ENCODE measurements around the gene TUBD1. TPM values are rescaled to one million over a fixed set of nuclear protein-coding genes. Genes with fewer than 3 reads are reported as not detected.
"Not testable (repeated sequence)": the region's sequence is repeated elsewhere in the genome, so short reads cannot be mapped to it uniquely, and the experiment has no call there.

TUBD1 gene
- total RNA-seq, 4 donors from 2014 or later, result 4.2 to 18.9 (median 9.1) TPM

DNA sequence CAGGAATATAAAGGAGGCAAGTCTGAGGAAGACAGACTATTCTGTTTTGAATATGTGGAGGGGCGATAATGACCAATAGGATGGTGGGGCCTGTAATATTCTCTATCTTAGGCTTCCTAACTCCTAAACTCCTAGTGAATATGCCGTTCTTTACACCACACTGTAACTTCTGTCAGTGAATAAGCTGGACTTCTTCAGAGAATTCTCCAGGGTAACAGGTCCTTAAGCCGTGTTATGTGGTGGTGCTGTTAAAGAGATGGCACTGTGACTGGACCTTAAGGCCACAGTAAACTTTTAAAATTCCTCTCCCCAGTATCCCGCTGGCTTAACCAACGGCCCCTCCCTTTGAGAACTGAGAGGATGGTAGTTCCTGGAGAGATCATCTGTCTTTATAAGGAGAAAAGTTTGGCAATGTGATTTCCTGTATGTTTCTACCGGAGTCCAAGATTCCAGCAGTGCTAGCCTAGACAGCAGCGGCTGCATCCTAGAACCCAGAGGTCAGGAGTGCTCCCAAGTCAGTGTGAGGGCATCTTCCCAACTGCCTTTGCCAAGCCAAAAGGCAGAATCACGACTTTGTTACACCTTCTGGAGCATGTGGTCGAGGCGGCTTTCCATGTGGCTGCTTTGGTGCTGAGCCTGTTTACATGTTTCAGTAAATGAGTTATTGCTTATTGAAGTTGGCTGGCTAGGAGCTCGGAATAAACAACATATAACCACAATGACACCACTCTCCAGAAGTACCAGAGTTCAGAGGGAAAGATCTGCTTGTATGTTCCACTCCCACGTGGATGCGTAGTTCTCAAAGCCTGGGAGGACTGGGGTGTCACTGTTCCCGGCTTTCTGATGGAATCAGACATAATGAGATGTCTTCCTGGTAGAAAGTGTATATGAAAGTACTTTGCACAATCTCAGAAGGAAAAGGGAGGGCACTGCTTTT, 41.0 kb downstream of the TUBD1 start:
- Histone ChIP-seq H3K9me3 (no peaks in the 10 kb centered on the region), H3K4me3 (no peak overlapping the region), H3K27ac (peak overlapping the region; percentile 80), H3K36me3 (no peaks in the 10 kb centered on the region), H3K4me1 (peaks cover 61% of the 10 kb centered on the region), H3K27me3 (no peaks in the 10 kb centered on the region)
- 49% methylated on average over 13 of the region's 14 CpGs for WGBS
- peak; percentile 82 to 90 for DNase-seq (ENCODE audit: low spot score in 2 of 2)
- no peak for TF ChIP-seq EP300 (IDR thresholded peaks at IDR 0.05)
- TF ChIP-seq POLR2AphosphoS5 (IDR thresholded peaks at IDR 0.05), result peak in 2 of 3 donors; percentile 25 to 71
- no peak for TF ChIP-seq POLR2A (IDR thresholded peaks at IDR 0.05)

DNA sequence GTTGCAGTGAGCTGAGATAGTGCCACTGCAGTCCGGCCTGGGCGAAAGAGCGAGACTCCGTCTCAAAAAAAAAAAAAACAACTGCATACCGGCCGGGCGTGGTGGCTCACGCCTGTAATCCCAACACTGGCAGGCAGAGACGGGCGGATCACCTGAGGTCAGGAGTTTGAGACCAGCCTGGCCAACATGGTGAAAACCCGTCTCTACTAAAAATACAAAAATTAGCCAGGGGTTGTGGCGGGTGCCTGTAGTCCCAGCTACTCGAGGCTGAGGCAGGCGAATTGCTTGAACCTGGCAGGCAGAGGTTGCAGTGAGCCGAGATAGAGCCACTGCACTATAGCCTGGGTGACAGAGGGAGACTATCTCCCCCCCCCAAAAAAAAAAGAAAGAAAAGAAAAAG, 42.4 kb downstream of the TUBD1 start:
- H3K4me1 ChIP-seq, result peaks cover 75% of the 10 kb centered on the region
- DNase-seq (ENCODE audit: low spot score in 2 of 2); H3K27me3 ChIP-seq; H3K4me3 ChIP-seq; H3K27ac ChIP-seq; H3K9me3 ChIP-seq; H3K36me3 ChIP-seq: not testable (repeated sequence)
- 77% methylated on average over 15 of the region's 15 CpGs for WGBS

DNA sequence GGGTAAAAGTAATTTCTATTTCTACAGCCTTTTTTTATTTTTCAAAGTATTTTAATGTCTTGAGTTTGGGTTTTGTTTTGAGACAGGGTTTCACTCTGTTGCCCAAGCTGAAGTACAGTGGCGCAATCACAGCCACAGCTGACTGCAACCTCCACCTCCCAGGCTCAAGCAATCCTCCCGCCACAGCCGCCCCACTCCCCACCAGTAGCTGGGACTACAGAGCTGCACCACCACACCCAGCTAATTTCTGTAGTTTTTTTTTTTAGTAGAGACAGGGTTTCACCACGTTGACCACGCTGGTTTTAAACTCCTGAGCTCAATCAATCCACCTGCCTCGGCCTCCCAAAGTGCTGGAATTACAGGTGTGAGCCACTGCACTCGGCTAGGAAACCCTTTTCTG, 44.0 kb downstream of the TUBD1 start:
- Histone ChIP-seq H3K36me3 (no peaks in the 10 kb centered on the region), H3K27ac (peak overlapping the region; percentile 97), H3K4me3 (no peak overlapping the region), H3K4me1 (peaks cover 85% of the 10 kb centered on the region), H3K27me3 (no peaks in the 10 kb centered on the region), H3K9me3 (no peaks in the 10 kb centered on the region)
- TF ChIP-seq EP300 (IDR thresholded peaks at IDR 0.05) (no peak), POLR2A (IDR thresholded peaks at IDR 0.05) (no peak)
- peak; percentile 88 to 92 for DNase-seq (ENCODE audit: low spot score in 2 of 2)
- 58% methylated on average over 7 of the region's 7 CpGs for WGBS

DNA sequence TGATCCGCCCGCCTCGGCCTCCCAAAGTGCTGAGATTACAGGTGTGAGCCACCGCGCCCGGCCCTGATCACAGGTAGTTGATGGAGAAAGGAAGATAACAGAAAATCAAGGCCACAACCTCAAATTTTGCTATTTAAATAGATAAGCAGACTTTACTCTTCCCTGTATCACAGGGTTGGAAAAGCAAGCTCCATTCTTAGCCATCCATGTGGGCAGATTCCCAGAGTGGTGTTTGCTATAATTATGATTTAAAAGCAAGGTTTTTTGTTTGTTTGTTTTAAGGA, 44.4 kb downstream of the TUBD1 start:
- no peak for TF ChIP-seq POLR2AphosphoS5 (IDR thresholded peaks at IDR 0.05)
- TF ChIP-seq POLR2A (IDR thresholded peaks at IDR 0.05), result no peak
- no peak for TF ChIP-seq EP300 (IDR thresholded peaks at IDR 0.05)
- TF ChIP-seq, protein P1, sequence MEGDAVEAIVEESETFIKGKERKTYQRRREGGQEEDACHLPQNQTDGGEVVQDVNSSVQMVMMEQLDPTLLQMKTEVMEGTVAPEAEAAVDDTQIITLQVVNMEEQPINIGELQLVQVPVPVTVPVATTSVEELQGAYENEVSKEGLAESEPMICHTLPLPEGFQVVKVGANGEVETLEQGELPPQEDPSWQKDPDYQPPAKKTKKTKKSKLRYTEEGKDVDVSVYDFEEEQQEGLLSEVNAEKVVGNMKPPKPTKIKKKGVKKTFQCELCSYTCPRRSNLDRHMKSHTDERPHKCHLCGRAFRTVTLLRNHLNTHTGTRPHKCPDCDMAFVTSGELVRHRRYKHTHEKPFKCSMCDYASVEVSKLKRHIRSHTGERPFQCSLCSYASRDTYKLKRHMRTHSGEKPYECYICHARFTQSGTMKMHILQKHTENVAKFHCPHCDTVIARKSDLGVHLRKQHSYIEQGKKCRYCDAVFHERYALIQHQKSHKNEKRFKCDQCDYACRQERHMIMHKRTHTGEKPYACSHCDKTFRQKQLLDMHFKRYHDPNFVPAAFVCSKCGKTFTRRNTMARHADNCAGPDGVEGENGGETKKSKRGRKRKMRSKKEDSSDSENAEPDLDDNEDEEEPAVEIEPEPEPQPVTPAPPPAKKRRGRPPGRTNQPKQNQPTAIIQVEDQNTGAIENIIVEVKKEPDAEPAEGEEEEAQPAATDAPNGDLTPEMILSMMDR (IDR thresholded peaks at IDR 0.05), result no peak
- peak overlapping the region; percentile 97 for H3K27ac ChIP-seq
- DNase-seq (ENCODE audit: low spot score in 2 of 2), result no peak
- WGBS, result 96% methylated on average over 6 of the region's 6 CpGs
- H3K4me3 ChIP-seq, result no peak overlapping the region
- no peaks in the 10 kb centered on the region for H3K9me3 ChIP-seq
- no peaks in the 10 kb centered on the region for H3K27me3 ChIP-seq
- H3K4me1 ChIP-seq, result peaks cover 85% of the 10 kb centered on the region
- no peaks in the 10 kb centered on the region for H3K36me3 ChIP-seq

DNA sequence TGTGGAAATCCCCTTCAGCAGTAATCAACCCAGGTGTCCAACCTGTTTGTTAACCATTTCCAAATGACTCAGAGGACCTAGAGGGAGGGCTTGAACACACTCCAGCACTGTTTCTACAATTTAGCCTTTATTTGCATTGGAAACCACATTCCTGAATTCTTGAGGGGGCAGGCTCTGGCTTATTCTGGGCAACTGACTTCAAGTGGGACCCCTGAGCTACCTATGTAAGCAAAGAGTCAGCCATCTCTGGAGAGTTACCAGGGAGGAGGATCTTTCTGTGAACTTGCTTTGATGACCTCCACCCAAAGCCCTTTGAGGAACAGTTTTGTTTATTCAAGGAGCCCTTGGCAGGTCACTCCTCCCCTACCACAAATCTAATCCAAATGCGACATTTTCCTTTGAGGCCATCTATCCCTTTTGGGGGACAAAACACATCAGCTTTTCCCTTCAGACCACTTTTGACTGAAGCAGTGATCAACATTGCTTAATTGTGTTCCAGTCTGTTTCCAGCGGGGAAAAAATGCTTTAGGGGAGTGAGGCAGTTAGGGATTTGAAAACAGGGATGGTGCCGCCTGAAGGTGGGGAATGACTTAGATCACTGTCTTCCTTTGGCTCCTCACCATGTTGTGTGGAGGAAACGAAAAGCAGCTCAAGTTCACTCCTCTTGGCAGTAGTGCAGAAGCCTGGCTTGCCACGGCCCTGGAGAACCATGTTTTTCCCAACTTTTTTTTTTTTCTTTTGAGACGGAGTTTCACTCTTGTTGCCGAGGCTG, 46.2 kb downstream of the TUBD1 start:
- Histone ChIP-seq H3K4me1 (peaks cover 82% of the 10 kb centered on the region), H3K27ac (peak overlapping the region; percentile 97), H3K36me3 (no peaks in the 10 kb centered on the region), H3K9me3 (no peaks in the 10 kb centered on the region), H3K4me3 (peak overlapping the region; percentile 29), H3K27me3 (no peaks in the 10 kb centered on the region)
- TF ChIP-seq, protein P1 (IDR thresholded peaks at IDR 0.05), result no peak
- TF ChIP-seq POLR2AphosphoS5 (IDR thresholded peaks at IDR 0.05), result peak in 2 of 3 donors; percentile 47 to 60
- 18% methylated on average over 7 of the region's 7 CpGs for WGBS
- peak; percentile 80 to 82 for DNase-seq (ENCODE audit: low spot score in 2 of 2)

DNA sequence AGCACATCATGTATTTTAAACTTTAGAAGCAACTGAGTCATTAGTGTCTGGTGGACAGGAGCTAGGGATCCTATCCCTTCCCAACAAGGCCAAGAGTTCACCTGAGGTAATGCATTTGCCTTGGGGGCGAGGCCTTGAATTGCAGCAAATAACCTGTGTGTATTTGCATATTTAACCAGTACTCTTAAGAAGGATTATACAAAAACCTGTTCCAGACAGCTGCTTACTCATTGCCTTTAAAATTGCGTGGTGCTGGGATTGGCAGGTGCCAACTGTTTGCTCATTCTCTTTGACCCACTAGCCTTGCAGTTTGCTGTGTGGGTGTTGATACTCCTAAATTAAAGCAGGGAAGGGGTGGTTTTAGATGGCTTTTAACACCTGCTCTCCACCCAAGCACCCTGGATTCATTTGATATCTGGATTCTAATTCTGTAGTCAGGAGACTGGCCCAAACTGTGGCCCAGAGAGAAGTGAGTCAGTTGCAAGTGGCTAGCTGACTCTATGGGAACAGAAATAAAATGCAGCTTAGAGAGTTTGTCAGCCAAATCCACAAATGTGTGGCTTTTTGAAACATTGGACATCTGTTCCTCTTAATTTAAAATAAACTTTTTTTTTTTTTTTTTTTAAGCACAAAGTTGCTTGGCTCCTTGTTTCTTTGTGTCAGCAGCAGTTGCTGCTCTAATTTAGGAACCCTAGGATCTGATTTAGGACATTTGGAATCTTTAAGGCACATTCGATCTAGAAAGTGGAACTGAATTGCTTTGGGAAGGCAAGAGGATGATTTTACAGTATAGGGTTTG, 46.9 kb downstream of the TUBD1 start:
- H3K36me3 ChIP-seq, result no peaks in the 10 kb centered on the region
- H3K9me3 ChIP-seq, result no peaks in the 10 kb centered on the region
- H3K27me3 ChIP-seq, result no peaks in the 10 kb centered on the region
- peak overlapping the region; percentile 97 for H3K27ac ChIP-seq
- H3K4me1 ChIP-seq, result peaks cover 79% of the 10 kb centered on the region
- H3K4me3 ChIP-seq, result peak overlapping the region; percentile 29
- WGBS, result 19% methylated on average over 3 of the region's 3 CpGs
- TF ChIP-seq EP300 (IDR thresholded peaks at IDR 0.05), result no peak
- TF ChIP-seq POLR2AphosphoS5 (IDR thresholded peaks at IDR 0.05), result peak in 1 of 3 donors; percentile 21
- no peak for DNase-seq (ENCODE audit: low spot score in 2 of 2)

Measured in suprapubic skin (tissue), 4 donors.